Activated CD4-positive, alpha-beta T cell treated with anti-CD3 and anti-CD28 coated beads, Interleukin-2, amount 50 U/mL, for 48 hours (primary cell): ENCODE measurements around the gene LY6G5C.

ENCODE experiments used
- DNase-seq, 2 experiments: peaks; one replicate each; pipeline ENCODE4 v3.0.0-alpha.2; 2020

LY6G5C gene

DNA sequence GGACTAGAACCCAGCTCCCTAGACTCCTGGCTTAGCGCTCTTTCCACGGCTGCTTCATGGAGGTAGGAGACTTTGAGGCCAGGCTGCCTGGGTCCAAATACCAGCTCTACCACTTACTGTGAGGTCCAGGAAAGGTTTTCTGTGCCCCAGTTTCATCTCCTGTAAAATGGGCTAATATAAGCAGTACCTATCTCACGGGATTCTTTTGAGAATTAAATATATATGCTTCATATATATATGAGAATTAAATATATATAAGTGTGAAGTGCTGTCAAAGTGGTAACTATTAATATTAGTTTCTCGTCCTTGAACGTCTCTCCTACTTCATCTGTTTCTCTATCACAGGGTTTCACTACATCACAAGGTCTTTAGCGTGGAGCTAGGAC lies 10.2 kb upstream of the LY6G5C start:
- no peak for DNase-seq

DNA sequence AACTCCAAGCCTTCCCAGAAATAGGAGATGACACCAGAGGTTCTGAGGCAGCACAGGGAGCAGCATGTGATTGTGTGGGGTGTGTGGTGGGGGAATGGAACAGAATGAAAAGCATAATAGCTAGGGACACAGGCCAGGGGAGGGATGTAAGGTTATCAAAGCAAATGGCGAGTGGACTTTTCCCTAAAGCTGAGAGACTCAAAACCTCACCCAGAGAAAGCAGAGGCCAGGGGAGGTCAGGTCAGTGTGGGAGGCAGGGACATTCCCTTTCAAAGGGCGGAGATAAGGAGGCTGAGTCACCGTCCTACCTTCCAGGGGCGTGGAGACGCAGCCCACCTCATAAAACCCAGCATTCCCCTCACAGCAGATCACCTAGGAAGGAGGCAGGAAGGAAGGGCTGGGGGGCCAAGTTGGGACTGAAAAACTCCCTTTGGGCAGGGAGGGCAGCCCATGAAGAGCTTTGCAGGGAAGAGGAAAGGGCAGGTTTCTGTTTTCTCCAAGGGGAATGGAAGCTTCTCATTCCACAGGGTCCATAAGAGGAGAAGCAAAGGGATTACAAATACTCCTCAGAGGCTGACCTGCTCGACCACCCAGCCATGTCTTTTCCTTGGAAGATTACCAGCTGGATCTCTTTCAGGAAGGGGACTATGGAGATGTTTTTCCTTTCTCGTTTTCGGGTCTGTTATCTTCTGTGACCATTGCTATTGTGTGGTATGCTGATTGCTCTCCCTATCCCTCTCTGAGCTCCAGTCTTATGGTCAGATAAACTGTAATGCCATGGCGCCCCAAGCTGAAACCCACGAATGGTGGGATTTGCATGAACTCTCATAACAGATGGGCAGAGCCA lies 9.6 kb upstream of the LY6G5C start:
- no peak for DNase-seq

DNA sequence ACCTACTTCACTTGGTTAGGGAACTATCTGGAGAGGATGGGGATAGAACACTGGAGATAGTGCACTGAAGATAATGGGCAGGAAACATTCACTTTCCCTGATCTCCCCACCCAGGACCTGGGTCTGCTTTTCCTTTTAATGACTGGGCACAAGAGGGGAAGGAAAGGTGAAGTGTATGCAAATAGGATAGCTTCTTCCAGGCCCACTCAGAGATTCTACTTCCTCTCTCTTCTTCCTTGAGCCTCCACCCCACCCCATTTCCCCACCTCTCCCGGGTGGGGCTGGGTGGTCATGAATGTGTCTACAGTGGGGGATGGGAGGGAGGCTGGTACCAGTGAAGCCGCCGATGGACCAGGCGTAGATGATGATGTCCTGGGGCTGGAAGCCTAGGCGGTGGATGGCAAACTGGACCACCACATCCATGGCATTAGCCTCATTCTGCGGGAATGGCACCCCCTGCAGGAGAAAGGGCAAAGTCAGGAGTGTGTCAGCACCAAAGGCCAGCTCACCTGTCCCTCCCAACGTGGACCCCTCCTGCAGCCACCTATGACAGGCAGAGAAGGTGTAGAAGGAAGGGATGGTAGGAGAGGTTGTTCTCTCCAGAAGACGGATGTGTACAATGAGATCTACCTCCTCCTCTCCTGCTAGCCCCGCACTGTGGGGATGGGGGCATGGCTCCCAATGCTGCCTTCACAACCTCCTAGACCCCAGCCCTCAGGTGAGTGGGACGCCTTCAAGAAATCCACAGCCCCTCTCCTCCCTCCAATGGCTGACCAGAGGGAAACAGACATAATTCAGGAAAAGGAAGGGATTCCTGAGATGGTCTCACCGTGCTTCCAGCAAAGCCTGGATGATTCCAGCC lies 8.6 kb upstream of the LY6G5C start:
- DNase-seq: peak in 1 of 2 experiments; percentile 24

DNA sequence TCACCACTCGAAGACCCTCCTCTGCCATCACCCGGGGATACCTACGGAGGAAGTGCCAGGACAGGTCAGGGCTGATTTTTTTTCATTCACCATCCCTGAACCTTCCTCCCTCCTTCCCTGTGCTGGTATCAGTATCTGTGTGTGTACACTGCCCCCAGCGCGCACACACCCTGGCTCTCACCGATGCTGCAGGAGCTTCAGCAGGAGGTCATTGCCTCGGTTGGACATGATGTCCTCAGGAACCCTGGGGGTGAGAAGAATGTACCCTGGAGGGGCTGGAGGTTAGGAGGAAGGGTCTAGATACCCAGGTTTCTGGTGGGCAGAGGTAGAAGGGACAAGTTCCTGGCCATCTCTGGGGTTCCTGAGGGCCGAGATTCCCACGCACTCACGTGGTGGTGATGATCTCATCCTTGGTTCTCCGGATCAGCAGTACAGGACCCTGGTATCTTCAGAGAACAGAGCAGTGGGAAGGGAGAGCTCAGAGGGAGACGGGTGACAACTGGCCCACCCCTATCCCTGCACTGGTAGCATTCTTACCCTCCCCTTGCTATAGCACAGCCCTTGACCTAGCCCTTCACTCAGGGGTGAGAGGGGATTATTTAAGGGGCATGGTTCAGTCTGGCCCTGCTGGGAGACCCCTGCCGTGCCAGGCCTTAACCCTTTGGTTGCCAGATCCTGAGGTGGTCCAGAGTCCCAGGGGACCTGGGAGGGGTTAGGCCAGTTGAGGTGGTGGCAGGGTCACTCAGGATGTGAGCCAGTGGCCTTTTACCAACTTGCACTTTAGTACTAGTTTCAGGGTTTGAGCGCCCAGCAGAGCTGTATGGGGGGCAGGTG lies 7.2 kb upstream of the LY6G5C start:
- no peak for DNase-seq

DNA sequence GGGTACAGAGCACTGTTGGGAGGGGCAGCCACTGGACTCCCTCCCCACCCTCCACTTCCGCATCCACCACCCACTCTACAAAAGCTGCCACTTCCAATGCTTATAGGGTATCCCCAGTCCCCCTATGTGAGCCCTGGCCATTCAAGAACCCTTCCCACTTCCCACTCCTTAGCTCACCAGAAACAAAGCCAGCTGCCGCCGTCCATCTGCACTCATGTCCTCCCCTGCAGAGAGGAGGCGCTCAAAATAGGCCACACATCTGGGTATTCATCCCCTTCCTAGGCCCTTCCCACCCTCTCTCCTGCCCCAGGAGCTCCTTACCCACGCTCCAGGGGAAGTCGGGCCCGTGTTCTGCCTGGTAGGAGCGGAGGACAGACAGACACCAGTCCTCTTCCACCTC lies 6.5 kb upstream of the LY6G5C start:
- no peak for DNase-seq

DNA sequence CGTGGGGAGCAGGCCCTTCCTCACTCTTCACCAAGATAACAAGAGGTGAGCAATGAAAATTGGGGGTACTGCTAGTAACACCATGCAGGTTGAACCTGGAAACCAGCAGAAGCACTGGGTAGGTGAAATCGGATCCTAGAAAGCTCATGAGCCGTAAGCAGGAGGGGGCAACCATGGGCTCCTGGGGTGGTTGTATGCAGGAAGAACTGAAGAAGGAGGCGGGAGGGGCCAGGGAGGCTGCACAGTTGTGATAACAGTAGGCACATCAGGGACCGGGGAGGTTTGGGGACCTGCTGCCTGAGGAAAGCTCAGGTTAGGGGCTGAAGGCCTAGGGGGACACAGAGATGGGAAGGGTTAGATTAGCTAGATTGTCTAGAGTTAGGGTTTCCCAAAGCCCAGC lies 5.6 kb upstream of the LY6G5C start:
- no peak for DNase-seq

DNA sequence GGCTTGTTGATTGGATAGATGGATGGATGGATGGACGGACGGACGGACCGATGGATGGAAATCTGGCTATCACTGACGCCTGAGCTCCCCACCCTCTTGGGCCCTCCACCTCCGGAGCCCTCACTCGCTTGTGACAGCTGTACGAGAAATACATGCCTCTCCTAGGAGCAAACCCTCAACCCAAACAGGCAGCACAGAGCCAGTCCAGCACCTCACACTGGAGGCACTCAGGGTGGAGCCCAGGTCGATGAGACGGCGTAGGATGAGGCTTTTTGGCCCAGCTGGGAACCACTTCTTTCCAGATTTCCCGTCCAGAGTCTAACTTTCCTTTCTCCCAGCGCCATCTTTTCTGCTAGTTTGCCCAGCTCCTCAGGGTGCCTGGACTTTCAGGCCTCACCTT lies 2.7 kb upstream of the LY6G5C start:
- no peak for DNase-seq

DNA sequence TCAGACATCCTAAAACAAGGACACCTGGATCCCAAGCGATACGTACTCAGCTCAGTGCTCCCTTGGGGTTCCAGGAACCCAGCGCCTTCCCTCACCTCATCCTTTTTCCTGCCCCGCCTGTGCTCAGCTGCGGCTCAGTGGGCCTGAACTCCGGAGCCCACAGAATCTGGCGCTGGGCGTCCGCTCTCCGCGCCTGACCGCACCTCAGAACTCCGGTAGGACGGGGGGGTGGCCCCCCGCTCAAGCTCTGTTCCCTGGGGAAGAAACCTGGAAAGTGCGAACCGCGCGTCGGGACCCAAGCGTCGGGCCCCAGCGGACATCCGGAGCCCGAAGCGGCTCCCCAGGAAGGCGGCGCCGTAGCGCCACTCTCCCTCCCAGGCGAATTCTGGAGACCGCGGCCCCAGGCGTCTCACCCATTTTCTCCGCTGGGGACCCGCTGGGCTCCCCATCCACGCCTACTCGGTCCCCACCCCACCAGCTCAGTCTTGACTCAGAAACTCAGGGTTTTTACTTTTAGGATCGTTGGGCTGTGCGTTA lies 336 bp upstream of the LY6G5C start:
- peak; percentile 57 to 66 for DNase-seq

DNA sequence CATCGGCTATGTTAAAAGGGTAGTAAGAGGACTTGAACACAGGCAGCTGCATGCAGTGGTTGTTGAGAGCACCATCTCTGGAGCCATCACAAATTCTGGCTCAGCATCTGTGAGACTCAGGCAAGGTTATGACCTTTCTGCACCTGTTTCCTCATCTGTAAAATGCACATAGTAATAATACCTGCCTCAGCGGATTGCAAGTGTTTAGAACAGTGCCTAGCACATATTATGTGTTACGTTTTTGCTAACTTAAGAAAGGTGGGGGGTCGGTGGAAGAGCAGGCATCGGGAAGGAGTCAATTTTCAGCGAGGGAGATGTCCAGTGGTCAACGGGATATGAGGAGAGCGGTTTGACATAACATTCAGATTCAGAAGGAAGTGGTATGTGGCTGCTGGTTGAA lies 2.9 kb downstream of the LY6G5C start:
- DNase-seq: no peak

DNA sequence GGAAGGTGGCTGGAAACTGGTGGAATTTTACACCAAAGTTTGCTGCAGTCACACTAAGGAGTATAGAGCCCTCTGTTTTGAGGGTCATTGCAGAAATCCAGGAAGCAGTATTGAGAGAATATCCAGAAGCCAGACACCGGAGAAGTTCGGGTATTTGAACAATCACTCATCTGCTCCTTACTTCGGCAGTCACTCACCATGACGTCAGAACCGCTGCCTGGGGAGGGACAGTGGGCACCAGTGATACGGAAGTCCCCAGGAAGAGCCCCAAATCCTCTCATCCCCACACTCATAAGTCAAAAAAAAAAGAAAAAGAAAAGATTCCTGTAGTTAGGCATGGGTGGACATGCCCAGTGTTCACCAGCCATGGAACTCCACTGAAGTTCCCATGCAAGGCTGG lies 4.0 kb downstream of the LY6G5C start:
- DNase-seq: no peak

DNA sequence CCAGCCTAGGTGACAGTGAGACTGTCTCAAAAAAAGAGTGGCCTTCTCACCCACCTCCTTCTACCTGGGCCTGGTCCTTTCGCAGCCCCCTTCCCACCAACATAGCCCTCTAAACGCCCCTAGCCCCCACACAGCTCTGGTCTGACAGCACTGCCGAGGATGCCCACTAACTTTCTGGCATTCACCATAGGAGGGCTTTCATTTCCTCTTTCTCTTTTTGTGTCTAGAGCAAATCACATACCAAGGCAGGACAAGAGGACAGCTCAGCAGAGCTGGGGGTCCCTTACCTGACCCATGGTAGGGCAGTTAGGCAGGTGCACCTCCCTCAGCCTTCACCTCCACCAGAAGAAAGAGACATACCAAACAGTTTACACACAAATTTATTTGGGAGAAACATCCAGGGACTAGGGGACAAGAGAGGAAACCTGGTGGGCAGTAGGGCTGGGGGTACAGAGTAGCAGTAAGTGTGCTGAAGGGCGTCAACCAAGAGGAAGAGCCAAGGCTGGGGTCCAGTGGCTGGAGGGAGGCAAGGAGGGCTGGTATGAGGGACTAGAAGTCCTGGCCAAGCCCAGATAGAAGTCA lies 4.5 kb downstream of the LY6G5C start:
- no peak for DNase-seq

DNA sequence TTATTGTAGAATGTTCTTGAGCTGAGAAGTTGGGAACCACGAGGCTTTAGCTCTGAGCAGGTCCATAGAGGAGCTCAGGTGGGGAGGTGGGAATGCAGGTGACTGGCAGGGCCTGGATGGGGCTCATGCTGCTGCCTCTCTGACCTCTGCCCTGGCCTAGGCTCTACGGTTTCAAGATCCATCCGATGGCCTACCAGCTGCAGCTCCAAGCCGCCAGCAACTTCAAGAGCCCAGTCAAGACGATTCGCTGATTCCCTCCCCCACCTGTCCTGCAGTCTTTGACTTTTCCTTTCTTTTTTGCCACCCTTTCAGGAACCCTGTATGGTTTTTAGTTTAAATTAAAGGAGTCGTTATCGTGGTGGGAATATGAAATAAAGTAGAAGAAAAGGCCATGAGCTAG lies 11.2 kb downstream of the LY6G5C start, which contains the start of gene LY6G5B:
Gene LY6G5B (plus strand): TSS at position 301 of the 400 bp plus-strand sequence. CDS start 975 bp downstream, outside the sequence.
- no peak for DNase-seq

DNA sequence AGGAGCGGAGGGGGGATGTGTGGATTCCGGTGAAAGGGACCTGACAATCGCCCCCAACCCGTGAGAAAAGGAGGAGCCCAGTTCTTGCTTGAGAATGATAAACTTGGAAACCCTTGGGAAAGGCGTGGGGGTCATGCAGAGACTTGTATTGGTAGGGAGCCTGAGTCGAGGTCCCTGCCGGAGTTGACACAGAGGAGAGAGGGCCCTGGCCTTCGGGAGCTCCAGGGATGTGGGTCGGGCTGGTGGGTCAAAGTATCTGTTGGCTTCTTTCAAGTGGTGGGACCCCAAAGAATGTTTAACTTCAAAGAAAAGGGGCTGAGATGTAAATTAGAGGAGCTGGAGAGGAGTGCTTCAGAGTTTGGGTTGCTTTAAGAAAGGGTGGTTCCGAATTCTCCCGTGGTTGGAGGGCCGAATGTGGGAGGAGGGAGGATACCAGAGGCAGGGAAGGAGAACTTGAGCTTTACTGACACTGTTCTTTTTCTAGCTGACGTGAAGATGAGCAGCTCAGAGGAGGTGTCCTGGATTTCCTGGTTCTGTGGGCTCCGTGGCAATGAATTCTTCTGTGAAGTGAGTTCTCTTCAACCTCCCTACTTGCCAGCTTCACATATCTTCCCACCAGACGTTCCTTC lies 14.4 kb downstream of the LY6G5C start:
- no peak for DNase-seq

DNA sequence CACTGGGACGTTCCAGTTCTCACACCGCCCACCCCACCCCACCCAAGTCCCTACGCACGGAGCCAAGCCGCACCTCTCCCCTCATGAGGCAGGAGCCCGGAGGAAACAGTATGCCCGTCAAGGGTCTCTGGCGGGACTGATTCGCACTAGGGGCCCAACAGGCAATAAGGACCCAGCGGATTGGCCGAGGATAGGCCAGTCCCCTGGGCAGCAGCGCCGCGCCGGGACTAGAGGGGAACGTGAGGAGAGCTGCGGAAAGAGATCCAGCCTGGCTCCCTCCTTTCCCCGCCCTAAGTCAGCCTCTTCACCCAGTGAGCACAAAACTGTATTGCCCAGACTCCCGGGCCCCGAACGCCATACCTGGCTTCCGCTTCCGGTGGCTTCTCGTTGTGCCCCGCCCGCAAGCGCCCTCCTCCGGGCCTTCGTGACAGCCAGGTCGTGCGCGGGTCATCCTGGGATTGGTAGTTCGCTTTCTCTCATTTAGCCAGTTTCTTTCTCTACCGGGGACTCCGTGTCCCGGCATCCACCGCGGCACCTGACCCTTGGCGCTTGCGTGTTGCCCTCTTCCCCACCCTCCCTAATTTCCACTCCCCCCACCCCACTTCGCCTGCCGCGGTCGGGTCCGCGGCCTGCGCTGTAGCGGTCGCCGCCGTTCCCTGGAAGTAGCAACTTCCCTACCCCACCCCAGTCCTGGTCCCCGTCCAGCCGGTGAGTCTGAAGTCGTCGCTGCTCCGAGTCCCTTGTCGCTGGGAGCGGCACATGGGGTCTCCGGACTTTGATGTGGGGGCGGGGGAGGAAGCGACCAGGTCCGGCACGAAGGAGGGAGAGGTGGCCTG lies 15.1 kb downstream of the LY6G5C start, which contains the start of gene CSNK2B:
Gene CSNK2B (plus strand): TSS at position 580 of the 836 bp plus-strand sequence. CDS start 752 bp downstream, outside the sequence.
- DNase-seq: peak; percentile 98

DNA sequence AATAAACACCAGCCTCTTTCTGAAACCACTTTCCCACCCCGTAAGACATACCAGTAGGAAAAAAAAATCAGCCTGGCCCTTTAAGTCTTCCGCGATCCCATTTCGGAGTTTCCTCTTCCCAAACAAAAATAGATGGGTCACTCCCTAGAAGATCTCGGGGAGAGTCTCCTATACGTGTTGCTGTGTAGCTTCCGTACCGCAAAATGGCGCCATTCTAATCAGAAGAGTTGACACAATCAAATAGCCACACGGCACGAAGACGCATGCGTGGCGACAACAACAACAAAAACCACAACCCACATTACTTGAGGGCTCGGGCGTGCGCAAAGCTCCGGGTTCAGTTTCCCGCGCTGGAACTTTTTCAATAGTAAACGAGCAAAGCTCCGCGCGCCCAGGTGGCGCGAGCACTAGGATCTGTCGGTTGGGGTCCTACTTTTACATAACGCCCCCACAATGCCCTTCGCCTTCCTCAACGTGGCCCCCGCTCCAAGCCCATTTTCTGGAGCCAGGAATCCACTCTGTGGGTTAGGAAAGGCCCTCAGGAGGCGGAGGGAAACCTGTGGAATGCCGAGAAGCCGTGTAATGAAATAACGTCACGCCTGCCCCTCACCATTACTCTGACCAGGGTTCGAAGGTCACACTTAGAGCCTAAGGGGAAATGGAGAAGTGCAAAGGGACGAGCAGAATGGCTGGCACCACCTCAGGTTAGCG lies 15.9 kb downstream of the LY6G5C start, which contains the start of gene GPANK1:
Gene GPANK1 (minus strand): TSS at position 208 of the 711 bp plus-strand sequence. CDS start 519 bp downstream, outside the sequence.
- peak; percentile 88 to 91 for DNase-seq

DNA sequence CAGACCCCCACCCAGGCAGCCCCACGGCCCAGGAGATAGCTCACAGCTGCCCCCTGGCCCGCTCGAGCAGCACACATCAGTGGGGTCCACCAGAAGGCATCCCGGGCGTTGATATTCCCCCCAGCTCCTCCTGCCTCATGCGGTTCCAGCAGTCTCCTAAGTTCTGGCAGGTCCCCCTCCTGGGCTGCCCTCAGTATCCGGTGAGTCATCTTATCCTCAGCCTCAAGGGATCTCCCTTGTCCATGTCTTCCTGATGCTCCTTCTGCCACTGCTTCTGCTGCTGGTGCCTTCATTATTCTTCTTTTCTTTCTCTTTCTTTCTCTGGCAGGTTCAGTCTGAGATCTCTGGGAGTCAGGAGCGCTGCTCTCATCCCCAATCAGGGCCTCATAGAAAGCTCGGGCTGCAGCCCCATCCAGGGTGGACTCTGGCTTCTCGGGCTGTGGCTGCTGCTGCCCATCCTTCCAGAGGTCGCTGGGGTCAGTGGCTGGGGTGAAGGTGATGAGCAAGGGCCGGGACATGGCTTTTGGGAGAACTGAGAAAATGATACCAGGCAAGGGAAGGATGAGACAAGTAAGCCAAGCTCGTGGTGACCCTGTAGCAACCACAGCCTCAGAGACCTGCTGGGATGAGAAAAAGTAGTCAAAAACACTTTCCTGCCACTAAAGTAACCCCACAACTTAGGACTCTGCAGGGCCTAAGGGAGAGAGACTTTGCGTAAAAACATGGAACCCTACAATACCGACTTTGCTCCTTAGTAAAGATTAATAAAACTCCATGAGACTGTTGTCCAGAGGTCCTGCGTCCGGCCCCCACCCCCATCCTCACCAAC lies 16.7 kb downstream of the LY6G5C start:
- DNase-seq: peak; percentile 21 to 34

DNA sequence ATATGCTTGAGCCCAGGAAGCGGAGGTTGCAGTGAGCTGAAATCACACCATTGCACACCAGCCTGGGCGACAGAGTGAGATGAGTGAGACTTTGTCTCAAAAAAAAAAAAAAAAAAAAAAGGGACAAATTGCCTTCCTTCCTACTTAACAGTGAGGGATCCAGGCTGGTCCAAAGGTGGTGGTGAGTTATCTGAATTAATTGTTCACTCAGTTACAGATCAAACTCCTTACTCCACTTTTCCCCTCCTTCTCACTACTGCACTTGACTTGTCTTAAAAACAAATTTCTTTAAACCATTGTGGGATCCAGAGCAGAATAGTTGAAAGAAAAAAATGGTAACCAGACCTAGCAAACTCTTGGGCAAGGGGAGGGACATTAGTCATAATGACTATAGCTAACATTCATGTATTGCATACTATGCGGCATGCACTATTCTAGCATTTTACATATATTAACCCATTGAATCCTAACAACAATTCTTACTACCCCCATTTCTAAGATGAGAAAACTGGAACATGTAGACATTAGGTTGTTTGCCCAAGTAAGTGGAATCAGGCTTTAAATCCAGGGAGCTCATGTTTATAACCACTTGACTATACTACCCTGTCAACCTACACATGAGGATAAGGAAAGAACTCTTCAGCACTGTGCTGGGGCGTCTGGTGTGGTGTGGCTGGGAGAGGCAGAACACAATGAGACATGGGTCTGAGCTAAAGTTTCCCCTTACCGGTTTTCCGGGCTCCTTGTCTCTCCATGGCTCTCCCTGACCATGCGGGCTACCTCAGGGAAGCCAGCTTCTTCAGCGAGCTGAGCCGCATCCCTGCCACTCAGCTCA lies 17.5 kb downstream of the LY6G5C start:
- DNase-seq: no peak
